ENCODE data around the gene APOE. TPM values are rescaled to one million over a fixed set of nuclear protein-coding genes. Genes with fewer than 3 reads are reported as not detected.

APOE gene
- total and polyA plus RNA-seq, 9 of the 15 experiments (the other 6 are each of a cell fraction or from before 2014, with no cell fraction given), result 0.14 to 180 (median 58.1) TPM; not detected in 1

- TF ChIP-seq ZNF584 (CRISPR knock-in tag; IDR thresholded peaks at IDR 0.05; ENCODE audit: low read depth), result no peak
- TF ChIP-seq THAP7 (CRISPR knock-in tag; IDR thresholded peaks at IDR 0.05), result no peak
- TF ChIP-seq ZNF766 (CRISPR knock-in tag; conservative IDR thresholded peaks at IDR 0.05), result peak; percentile 80; the same call in 1 of the 2 replicates
- TF ChIP-seq ZNF589 (CRISPR knock-in tag; IDR thresholded peaks at IDR 0.05; ENCODE audit: low read depth), result no peak
- TF ChIP-seq NUFIP1 (IDR thresholded peaks at IDR 0.05; ENCODE audit: partially characterized antibody), result no peak
- no peak; the same call in 1 of the 2 replicates for TF ChIP-seq KLF1 (tag; IDR thresholded peaks at IDR 0.05)
- TF ChIP-seq MTF1 (CRISPR knock-in tag; IDR thresholded peaks at IDR 0.05; ENCODE audit: borderline replicate concordance), result no peak
- no peak for TF ChIP-seq MLX (CRISPR knock-in tag; conservative IDR thresholded peaks at IDR 0.05)
- TF ChIP-seq E2F4 (CRISPR knock-in tag; IDR thresholded peaks at IDR 0.05; ENCODE audit: low read depth), result no peak
- TF ChIP-seq MLLT1 (IDR thresholded peaks at IDR 0.05), result peak in 1 of 2 experiments; percentile 76; a peak in 2 of 4 replicates
- TF ChIP-seq ZFP1 (CRISPR knock-in tag; IDR thresholded peaks at IDR 0.05), result no peak
- TF ChIP-seq ZNF23 (CRISPR knock-in tag; IDR thresholded peaks at IDR 0.05), result no peak
- TF ChIP-seq ZNF165 (CRISPR knock-in tag; IDR thresholded peaks at IDR 0.05; ENCODE audit: borderline replicate concordance), result no peak
- no peak for TF ChIP-seq TAF7 (tag; IDR thresholded peaks at IDR 0.05)
- peak; percentile 72 for TF ChIP-seq DPF2 (IDR thresholded peaks at IDR 0.05)
- TF ChIP-seq SMARCA4 (IDR thresholded peaks at IDR 0.05), result no peak; the same call in 1 of the 2 replicates
- no peak for TF ChIP-seq SLC30A9 (CRISPR knock-in tag; IDR thresholded peaks at IDR 0.05)
- peak; percentile 79; the same call in 1 of the 2 replicates for TF ChIP-seq TCF7L2 (IDR thresholded peaks at IDR 0.05; ENCODE audit: low read depth, low read length)
- no peak for TF ChIP-seq ZNF174 (CRISPR knock-in tag; IDR thresholded peaks at IDR 0.05)
- peak; percentile 70 for TF ChIP-seq CREB1 (IDR thresholded peaks at IDR 0.05)
- TF ChIP-seq CREB1 (CRISPR knock-in tag; IDR thresholded peaks at IDR 0.05), result peak; percentile 68
- peak; percentile 88 for TF ChIP-seq EHMT2 (IDR thresholded peaks at IDR 0.05)
- no peak for TF ChIP-seq SREBF1 (IDR thresholded peaks at IDR 0.05; ENCODE audit: borderline replicate concordance, low read depth, low read length)
Observed at GRCh38 chr19:44890366-44891015, 15.1 kb upstream of the APOE start (continued).
